A673 (cell line): ENCODE measurements around the gene VPS41. TPM values are rescaled to one million over a fixed set of nuclear protein-coding genes. Genes with fewer than 3 reads are reported as not detected.

Experiments used
- BruUV-seq: library from RNA; stranded (reverse); fragments of 400-500 nt; replicated peaks from 2 replicates; lab custom pipeline; 2021; lab: Mats Ljungman, UMichigan
- CTCF ChIA-PET: fragments of 300-600 bp; sonication (Branson Sonifier 250); formaldehyde crosslinking; loops from one replicate; lab custom pipeline; 2022; ENCODE audit warnings: antibody characterized with exemption; lab: Charles Lee
- POLR2A ChIA-PET: fragments of 300-600 bp; sonication (Branson Sonifier 250); formaldehyde crosslinking; loops from one replicate; lab custom pipeline; 2022; ENCODE audit warnings: antibody characterized with exemption; ENCODE audit not compliant: low non-redundant PET; lab: Charles Lee
- DNase-seq: peaks from one replicate; pipeline ENCODE4 v3.0.0-alpha.2; 2015; ENCODE audit warnings: low spot score
- H3K27ac ChIP-seq: fragments of 200-600 bp; sonication (generic); 2 replicates; pipeline ENCODE4 v1.5.1; 2016; ENCODE audit warnings: mixed run types, low read depth, mild to moderate bottlenecking, mixed read lengths, antibody characterized with exemption, low read length; ENCODE audit not compliant: poor library complexity, severe bottlenecking
- H3K27me3 ChIP-seq: fragments of 200-600 bp; sonication (generic); replicated peaks from 2 replicates; pipeline ENCODE4 v1.6.1; 2017; ENCODE audit warnings: mixed run types, low read depth, mild to moderate bottlenecking, mixed read lengths, antibody characterized with exemption, low read length; ENCODE audit not compliant: insufficient read depth, poor library complexity
- H3K36me3 ChIP-seq: fragments of 200-600 bp; sonication (generic); 2 replicates; pipeline ENCODE4 v1.6.1; 2016; ENCODE audit warnings: mixed run types, mild to moderate bottlenecking, mixed read lengths, antibody characterized with exemption, low read length; ENCODE audit not compliant: insufficient read depth, poor library complexity, severe bottlenecking
- H3K4me1 ChIP-seq: fragments of 200-600 bp; sonication (generic); 2 replicates; pipeline ENCODE4 v1.6.1; 2017; ENCODE audit warnings: mixed run types, mild to moderate bottlenecking, mixed read lengths, antibody characterized with exemption, low read length; ENCODE audit not compliant: insufficient read depth, poor library complexity, severe bottlenecking
- H3K4me3 ChIP-seq: fragments of 200-600 bp; sonication (generic); 2 replicates; pipeline ENCODE4 v1.5.1; 2016; ENCODE audit warnings: low read depth, mixed run types, mild to moderate bottlenecking, mixed read lengths, low read length; ENCODE audit not compliant: poor library complexity, severe bottlenecking
- H3K9me3 ChIP-seq: fragments of 200-600 bp; sonication (generic); 2 replicates; pipeline ENCODE4 v1.6.1; 2016; ENCODE audit warnings: mixed run types, low read depth, mild to moderate bottlenecking, mixed read lengths, antibody characterized with exemption, low read length; ENCODE audit not compliant: poor library complexity, severe bottlenecking
- CTCF ChIP-seq: fragments of 300-800, 200-600 bp; sonication (generic); conservative IDR thresholded peaks from 2 replicates; pipeline ENCODE4 v1.5.1; 2017; ENCODE audit warnings: low read depth, mild to moderate bottlenecking, antibody characterized with exemption, low read length, moderate library complexity, mixed read lengths
- EZH2 ChIP-seq: fragments of 200-600 bp; sonication (generic); IDR thresholded peaks from 2 replicates; pipeline ENCODE4 v1.6.1; 2017; ENCODE audit warnings: borderline replicate concordance, low read depth, mild to moderate bottlenecking, mixed read lengths, antibody characterized with exemption, low read length; ENCODE audit not compliant: poor library complexity, severe bottlenecking
- intact Hi-C: fragments of 100-400 bp; cut with micrococcal nuclease; formaldehyde crosslinking; loops from one replicate; pipeline ENCODE4 v1.10.0; 2022; ENCODE audit not compliant: unreplicated experiment
- total RNA-seq: library from RNA; stranded (reverse); gene quantifications from 2 replicates; pipeline ENCODE4 v1.2.3, GENCODE V29; 2021

VPS41 gene
- total RNA-seq, 1 experiment from 2014 or later: 45.8 TPM

DNA sequence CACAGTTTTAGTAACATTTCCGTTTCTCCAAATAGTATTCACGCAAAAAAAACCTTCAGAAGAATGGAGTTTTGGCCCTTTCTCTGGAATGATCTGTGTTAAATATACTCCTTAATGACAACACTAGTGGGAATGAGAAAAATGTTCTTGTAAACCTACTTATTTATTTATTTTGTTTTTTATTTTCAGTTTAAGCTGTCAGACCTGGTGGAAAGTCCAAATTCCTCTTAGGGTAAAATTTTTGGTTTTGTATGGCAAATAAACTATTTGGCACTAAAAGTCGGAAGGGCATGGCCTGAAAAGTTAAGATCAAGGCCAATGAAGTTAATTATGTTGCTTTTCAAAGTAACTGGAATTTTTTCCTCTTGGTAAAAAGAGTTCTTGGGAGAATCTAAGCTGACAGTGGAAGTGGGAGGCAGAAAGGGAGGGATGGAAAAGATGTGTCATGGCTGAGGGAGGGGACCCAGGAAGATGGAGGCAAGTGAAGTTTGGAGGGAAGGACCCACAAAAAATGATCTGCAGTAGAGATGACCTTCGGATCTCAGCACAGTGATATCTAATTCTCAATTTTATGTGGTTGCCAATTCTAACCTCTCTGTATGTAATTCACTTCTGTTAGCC, 33.5 kb upstream of the VPS41 start:
- Histone ChIP-seq H3K27ac (no peak overlapping the region), H3K27me3 (peaks cover 8% of the 10 kb centered on the region), H3K36me3 (no peaks in the 10 kb centered on the region), H3K4me3 (no peak overlapping the region), H3K9me3 (no peaks in the 10 kb centered on the region), H3K4me1 (no peaks in the 10 kb centered on the region)
- BruUV-seq: no TSS peak
- intact Hi-C loops: no loop called here
- no peak for DNase-seq
- ChIA-PET POLR2A (no interaction called here), CTCF (no interaction called here)
- TF ChIP-seq CTCF (no peak), EZH2 (no peak)

- no peaks in the 10 kb centered on the region for H3K9me3 ChIP-seq
- DNase-seq: no peak
- H3K27me3 ChIP-seq: peaks cover 16% of the 10 kb centered on the region
- H3K4me3 ChIP-seq: no peak overlapping the region
- no peaks in the 10 kb centered on the region for H3K36me3 ChIP-seq
- no TSS peak for BruUV-seq
- TF ChIP-seq CTCF (no peak), EZH2 (no peak)
- H3K4me1 ChIP-seq: no peaks in the 10 kb centered on the region
- ChIA-PET CTCF (no interaction called here), POLR2A (no interaction called here)
- H3K27ac ChIP-seq: no peak overlapping the region
- intact Hi-C loops: no loop called here
Observed at GRCh38 chr7:38940774-38941173, 31.8 kb upstream of the VPS41 start.

GRCh38 chr7:38938589-38938988, 29.6 kb upstream of the VPS41 start:
- no TSS peak for BruUV-seq
- Histone ChIP-seq H3K36me3 (no peaks in the 10 kb centered on the region), H3K9me3 (no peaks in the 10 kb centered on the region), H3K4me3 (no peak overlapping the region), H3K27ac (no peak overlapping the region), H3K27me3 (peaks cover 16% of the 10 kb centered on the region), H3K4me1 (peaks cover 3% of the 10 kb centered on the region)
- TF ChIP-seq CTCF: no peak
- no peak for DNase-seq
- ChIA-PET CTCF (no interaction called here), POLR2A (no interaction called here)
- intact Hi-C loops: no loop called here
